HG02571 (cell line): ENCODE results near the gene KRT7.

ENCODE experiments used
- ATAC-seq: cut with Tn5 transposase; IDR thresholded peaks from one replicate; pipeline ENCODE4 v1.9.1; 2021; ENCODE audit warnings: mild to moderate bottlenecking, moderate library complexity; ENCODE audit not compliant: unreplicated experiment

Gene KRT7

GRCh38 chr12:52211716-52212585 lies 21.1 kb upstream of the KRT7 start:
- no peak for ATAC-seq

- ATAC-seq, result no peak
These were observed 20.1 kb upstream of the KRT7 start for GRCh38 chr12:52212701-52213563.

- no peak for ATAC-seq
These were observed 19.3 kb upstream of the KRT7 start for GRCh38 chr12:52213564-52214420.

GRCh38 chr12:52214421-52214802 lies 18.6 kb upstream of the KRT7 start:
- ATAC-seq, result no peak

GRCh38 chr12:52215587-52216031 lies 17.4 kb upstream of the KRT7 start:
- no peak for ATAC-seq

- ATAC-seq, result no peak
These were observed 16.9 kb upstream of the KRT7 start for GRCh38 chr12:52216100-52216499.

GRCh38 chr12:52216807-52217206 lies 16.2 kb upstream of the KRT7 start:
- ATAC-seq, result no peak

- ATAC-seq, result no peak
These were observed 15.8 kb upstream of the KRT7 start for GRCh38 chr12:52217223-52217622.

- no peak for ATAC-seq
These were observed 15.0 kb upstream of the KRT7 start for GRCh38 chr12:52218001-52218400.

GRCh38 chr12:52220477-52220876 lies 12.6 kb upstream of the KRT7 start:
- ATAC-seq, result no peak

- ATAC-seq, result no peak
These were observed 11.8 kb upstream of the KRT7 start for GRCh38 chr12:52221070-52221781.

GRCh38 chr12:52221912-52222457 lies 11.1 kb upstream of the KRT7 start:
- no peak for ATAC-seq

- ATAC-seq, result no peak
These were observed 10.4 kb upstream of the KRT7 start for GRCh38 chr12:52222692-52223091.

GRCh38 chr12:52223406-52224039 lies 9.5 kb upstream of the KRT7 start:
- ATAC-seq, result no peak

- no peak for ATAC-seq
These were observed 8.9 kb upstream of the KRT7 start for GRCh38 chr12:52224151-52224550.

GRCh38 chr12:52225752-52226151 lies 7.3 kb upstream of the KRT7 start:
- ATAC-seq, result no peak

- no peak for ATAC-seq
These were observed 6.6 kb upstream of the KRT7 start for GRCh38 chr12:52226446-52226845.

- ATAC-seq, result no peak
These were observed 5.4 kb upstream of the KRT7 start for GRCh38 chr12:52227606-52228166.

GRCh38 chr12:52228366-52228765 lies 4.7 kb upstream of the KRT7 start:
- no peak for ATAC-seq
